IPS-18c (cell line): ENCODE results near the gene TMX2.

ENCODE experiments used
- H3K4me3 ChIP-seq: 2 replicates; pipeline ENCODE4 v1.7.0; 2013; ENCODE audit warnings: low read depth, mild to moderate bottlenecking, low read length, moderate library complexity; ENCODE audit not compliant: insufficient read depth
- H3K9me3 ChIP-seq: one replicate; pipeline ENCODE4 v1.6.1; 2013; ENCODE audit warnings: mild to moderate bottlenecking, low read length, moderate library complexity; ENCODE audit not compliant: control insufficient read depth, insufficient read depth

The TMX2 gene

DNA sequence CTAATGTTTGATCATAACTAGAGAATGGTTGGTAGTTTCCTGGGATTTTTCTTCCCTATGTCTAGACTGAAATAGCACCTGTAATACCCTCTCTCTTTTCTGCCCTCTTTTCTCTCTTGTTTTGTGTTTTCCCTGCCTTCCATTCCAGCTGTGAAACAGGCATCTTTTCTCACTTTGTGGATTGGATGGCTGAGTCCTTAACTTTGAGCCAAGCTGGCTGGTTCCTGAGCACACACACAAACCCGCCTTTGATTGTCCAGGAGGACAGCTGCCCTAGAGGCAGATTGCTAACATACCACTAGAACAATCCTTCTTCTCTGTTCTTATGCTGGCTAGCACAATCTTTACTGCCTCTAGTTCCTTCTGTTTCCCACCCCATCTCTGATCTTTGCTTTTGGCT, 66.9 kb downstream of the TMX2 start:
- Histone ChIP-seq H3K4me3 (no peak overlapping the region), H3K9me3 (no peaks in the 10 kb centered on the region)

DNA sequence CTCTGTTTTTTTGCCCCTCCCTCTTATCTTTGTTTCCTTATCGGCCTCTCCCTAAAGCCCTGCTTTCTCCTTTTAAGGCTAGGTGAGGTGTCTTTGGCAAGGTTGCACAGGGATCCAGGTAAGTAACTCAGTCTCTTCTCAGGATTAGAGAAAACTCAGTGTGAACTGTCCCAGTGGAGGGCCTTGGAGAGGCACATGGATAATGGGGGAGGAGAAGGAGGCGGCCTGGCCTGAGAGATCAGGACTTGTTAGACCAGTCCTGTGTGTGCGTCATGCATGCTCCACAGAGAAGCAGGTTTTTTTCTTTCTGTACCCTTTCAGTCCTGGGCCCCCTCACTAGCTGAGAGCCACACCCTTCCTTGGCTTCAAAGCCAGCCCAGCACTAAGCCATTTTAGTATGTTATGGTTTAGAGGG, 69.1 kb downstream of the TMX2 start:
- no peaks in the 10 kb centered on the region for H3K9me3 ChIP-seq
- H3K4me3 ChIP-seq, result no peak overlapping the region

DNA sequence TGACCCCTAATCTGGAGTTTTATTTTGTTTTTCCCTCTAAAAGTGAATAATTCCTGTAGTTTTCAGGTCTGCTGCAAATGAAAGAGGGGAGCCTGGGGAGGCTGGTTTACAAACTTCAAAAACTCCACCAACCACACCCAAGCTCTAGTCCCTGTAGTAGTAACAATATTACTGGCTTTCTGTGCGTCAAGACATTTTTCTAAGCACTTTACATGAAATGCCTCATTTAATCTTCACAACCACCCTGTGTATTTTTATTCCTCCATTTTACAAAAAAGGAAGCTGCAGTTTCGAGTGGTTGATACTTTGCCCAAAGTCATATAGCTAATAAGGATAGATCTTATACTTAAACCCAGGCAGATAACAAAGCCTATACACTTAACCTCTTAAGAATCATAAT, 72.7 kb downstream of the TMX2 start:
- Histone ChIP-seq H3K9me3 (no peaks in the 10 kb centered on the region), H3K4me3 (no peak overlapping the region)

DNA sequence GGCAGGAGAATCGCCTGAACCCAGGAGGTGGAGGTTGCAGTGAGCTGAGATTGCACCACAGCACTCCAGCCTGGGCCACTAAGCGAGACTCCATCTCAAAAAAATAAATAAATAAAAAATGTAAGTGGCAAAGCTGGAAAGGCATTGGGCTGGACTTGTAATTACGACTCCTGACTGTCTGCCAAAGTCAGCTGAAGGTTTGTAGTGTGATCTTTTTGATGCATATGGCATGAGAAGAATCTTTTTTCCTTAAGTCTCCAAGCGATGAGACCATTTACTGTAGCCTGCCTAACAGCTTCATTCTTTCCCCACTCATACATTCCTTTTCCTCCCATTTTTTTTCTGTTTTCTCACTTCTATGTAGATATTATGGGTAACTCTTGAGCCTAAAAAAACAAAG, 74.0 kb downstream of the TMX2 start:
- H3K4me3 ChIP-seq, result no peak overlapping the region
- no peaks in the 10 kb centered on the region for H3K9me3 ChIP-seq

DNA sequence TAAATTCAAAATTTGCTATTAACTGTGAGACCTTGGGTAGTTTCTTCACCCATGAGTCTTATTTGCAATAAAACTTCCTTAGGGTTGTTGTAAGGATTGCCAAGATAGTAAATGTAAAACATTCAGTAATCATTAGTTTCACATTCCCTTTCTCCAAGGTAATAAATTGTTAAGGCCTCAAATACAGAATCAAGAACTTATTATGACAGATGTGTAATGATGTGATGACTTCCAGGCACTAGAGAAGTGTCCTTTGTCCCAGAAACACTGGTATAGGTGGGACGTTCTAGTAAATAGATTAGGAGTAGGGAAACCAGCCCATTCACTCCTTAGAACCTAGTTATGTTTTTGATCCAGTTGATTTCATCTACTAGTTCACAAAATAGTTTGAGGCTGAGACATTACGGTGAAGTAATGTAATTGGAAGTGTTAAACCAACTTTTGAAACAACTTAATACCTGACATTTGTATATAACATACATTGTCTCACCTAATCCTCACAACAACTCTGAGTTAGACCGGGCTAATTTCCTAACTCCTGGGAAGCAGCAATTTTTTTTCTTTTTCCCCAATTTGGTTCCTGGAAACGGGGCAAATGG, 74.7 kb downstream of the TMX2 start:
- Histone ChIP-seq H3K9me3 (no peaks in the 10 kb centered on the region), H3K4me3 (no peak overlapping the region)

DNA sequence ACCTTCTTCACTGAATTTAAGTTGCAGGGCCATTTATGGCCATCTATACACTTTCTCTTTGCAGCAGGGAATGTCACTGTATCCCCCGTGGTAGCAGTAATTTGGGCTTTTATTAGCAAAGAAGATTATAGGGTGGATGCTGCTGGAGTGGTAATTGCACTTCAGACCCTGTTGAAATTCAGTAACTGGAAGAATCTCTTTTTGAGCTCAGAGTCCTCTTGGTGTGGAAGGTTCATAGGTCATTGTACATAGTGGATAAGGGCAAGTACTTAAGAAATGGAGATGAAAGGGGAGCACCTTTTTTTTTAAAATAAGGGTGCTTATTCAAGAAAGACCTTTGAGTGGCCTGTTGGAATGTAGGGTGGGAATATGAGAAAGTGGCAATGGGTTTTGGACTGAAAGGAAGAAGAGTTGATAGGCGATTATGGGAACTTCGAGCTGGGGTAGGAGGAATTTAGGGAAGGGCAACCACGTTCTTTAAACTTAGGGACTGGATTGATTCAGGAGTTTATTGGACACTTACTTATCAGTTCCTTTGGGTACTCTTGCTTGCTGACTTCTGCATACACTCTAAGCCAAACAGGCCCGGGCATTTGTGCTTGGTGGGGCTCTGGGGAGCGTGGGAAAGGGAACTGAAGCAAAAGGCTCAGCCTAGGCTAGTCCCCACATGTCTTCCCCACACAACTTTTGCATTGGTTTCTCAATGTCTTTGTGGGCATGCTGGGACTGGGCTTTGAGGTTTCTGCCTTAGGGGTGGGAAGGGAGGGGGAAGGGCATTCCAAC, 75.7 kb downstream of the TMX2 start:
- Histone ChIP-seq H3K9me3 (no peaks in the 10 kb centered on the region), H3K4me3 (no peak overlapping the region)

DNA sequence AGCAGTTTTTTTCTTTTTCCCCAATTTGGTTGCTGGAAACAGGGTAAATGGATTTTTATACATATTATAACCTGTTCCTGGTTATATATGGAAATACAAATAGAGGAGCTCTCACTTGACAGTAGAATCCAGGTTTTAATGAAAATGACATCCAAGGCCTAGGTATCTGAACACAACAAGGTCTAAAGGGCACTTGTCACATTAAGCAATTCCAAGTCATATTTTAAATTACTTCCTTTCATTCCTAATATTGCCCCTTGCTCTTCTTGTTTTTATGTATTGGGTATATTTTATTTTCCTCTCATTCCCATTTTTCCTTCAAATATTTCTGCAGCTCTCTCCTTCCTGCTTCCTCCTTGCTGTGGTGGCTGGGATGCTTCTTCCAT, 76.3 kb downstream of the TMX2 start:
- no peaks in the 10 kb centered on the region for H3K9me3 ChIP-seq
- no peak overlapping the region for H3K4me3 ChIP-seq
